ENCODE results near the gene EDN1.

The EDN1 gene

GRCh38 chr6:12297363-12298016 is 7.3 kb downstream of the EDN1 start:
- Histone ChIP-seq H3K27ac (ENCODE audit: low read length) (no peak overlapping the region), H3K27me3 (replicated peaks; ENCODE audit: insufficient read depth, low read length) (no peaks in the 10 kb centered on the region), H2AFZ (ENCODE audit: low read length) (no peak overlapping the region), H3K79me2 (ENCODE audit: low read length) (no peaks in the 10 kb centered on the region), H3F3A (ENCODE audit: insufficient read depth, low read length) (no peaks in the 10 kb centered on the region), H4K20me1 (ENCODE audit: insufficient read depth, low read length) (no peaks in the 10 kb centered on the region), H3K9me2 (replicated peaks; ENCODE audit: insufficient read depth, low read length) (no peaks in the 10 kb centered on the region), H3K4me1 (ENCODE audit: low read length) (no peaks in the 10 kb centered on the region), H3K9ac (ENCODE audit: low read length) (no peak overlapping the region), H3K36me3 (replicated peaks; ENCODE audit: insufficient read depth, low read length) (no peaks in the 10 kb centered on the region), H3K4me3 (ENCODE audit: low read length) (no peak overlapping the region), H3K4me2 (ENCODE audit: low read depth, low read length) (no peak overlapping the region), H3K9me3 (replicated peaks; ENCODE audit: insufficient read depth, low read length) (no peaks in the 10 kb centered on the region)
- TF ChIP-seq CTCF (IDR thresholded peaks at IDR 0.05; ENCODE audit: low read length) (no peak), EZH2phosphoT487 (IDR thresholded peaks at IDR 0.05; ENCODE audit: low read length) (no peak), EZH2 (optimal IDR thresholded peaks at IDR 0.05; ENCODE audit: low read depth, low read length) (no peak)
- no peak for DNase-seq

- Histone ChIP-seq H3K4me3 (ENCODE audit: low read length) (no peak overlapping the region), H3K79me2 (ENCODE audit: low read length) (no peaks in the 10 kb centered on the region), H3F3A (ENCODE audit: insufficient read depth, low read length) (no peaks in the 10 kb centered on the region), H3K27ac (ENCODE audit: low read length) (no peak overlapping the region), H3K36me3 (replicated peaks; ENCODE audit: insufficient read depth, low read length) (no peaks in the 10 kb centered on the region), H3K4me1 (ENCODE audit: low read length) (no peaks in the 10 kb centered on the region), H3K9ac (ENCODE audit: low read length) (no peak overlapping the region), H3K27me3 (replicated peaks; ENCODE audit: insufficient read depth, low read length) (no peaks in the 10 kb centered on the region), H3K4me2 (ENCODE audit: low read depth, low read length) (no peak overlapping the region), H3K9me3 (replicated peaks; ENCODE audit: insufficient read depth, low read length) (no peaks in the 10 kb centered on the region), H4K20me1 (ENCODE audit: insufficient read depth, low read length) (no peaks in the 10 kb centered on the region), H3K9me2 (replicated peaks; ENCODE audit: insufficient read depth, low read length) (no peaks in the 10 kb centered on the region), H2AFZ (ENCODE audit: low read length) (no peak overlapping the region)
- no peak for DNase-seq
- TF ChIP-seq CTCF (IDR thresholded peaks at IDR 0.05; ENCODE audit: low read length) (no peak), EZH2phosphoT487 (IDR thresholded peaks at IDR 0.05; ENCODE audit: low read length) (no peak), EZH2 (optimal IDR thresholded peaks at IDR 0.05; ENCODE audit: low read depth, low read length) (no peak)
These were observed 8.1 kb downstream of the EDN1 start for GRCh38 chr6:12298017-12298978.

- Histone ChIP-seq H3K4me3 (ENCODE audit: low read length) (no peak overlapping the region), H3K4me1 (ENCODE audit: low read length) (no peaks in the 10 kb centered on the region), H3K27ac (ENCODE audit: low read length) (no peak overlapping the region), H3K36me3 (replicated peaks; ENCODE audit: insufficient read depth, low read length) (no peaks in the 10 kb centered on the region), H3K9me3 (replicated peaks; ENCODE audit: insufficient read depth, low read length) (no peaks in the 10 kb centered on the region), H3K4me2 (ENCODE audit: low read depth, low read length) (no peak overlapping the region), H4K20me1 (ENCODE audit: insufficient read depth, low read length) (no peaks in the 10 kb centered on the region), H3K9me2 (replicated peaks; ENCODE audit: insufficient read depth, low read length) (no peaks in the 10 kb centered on the region), H3K79me2 (ENCODE audit: low read length) (no peaks in the 10 kb centered on the region), H3K9ac (ENCODE audit: low read length) (no peak overlapping the region), H3F3A (ENCODE audit: insufficient read depth, low read length) (no peaks in the 10 kb centered on the region), H3K27me3 (replicated peaks; ENCODE audit: insufficient read depth, low read length) (no peaks in the 10 kb centered on the region), H2AFZ (ENCODE audit: low read length) (no peak overlapping the region)
- no peak for DNase-seq
- TF ChIP-seq CTCF (IDR thresholded peaks at IDR 0.05; ENCODE audit: low read length) (no peak), EZH2 (optimal IDR thresholded peaks at IDR 0.05; ENCODE audit: low read depth, low read length) (no peak), EZH2phosphoT487 (IDR thresholded peaks at IDR 0.05; ENCODE audit: low read length) (no peak)
These were observed 8.8 kb downstream of the EDN1 start for GRCh38 chr6:12298995-12299394.
